Measurements from ENCODE around the gene RNF113B.

The RNF113B gene

DNA sequence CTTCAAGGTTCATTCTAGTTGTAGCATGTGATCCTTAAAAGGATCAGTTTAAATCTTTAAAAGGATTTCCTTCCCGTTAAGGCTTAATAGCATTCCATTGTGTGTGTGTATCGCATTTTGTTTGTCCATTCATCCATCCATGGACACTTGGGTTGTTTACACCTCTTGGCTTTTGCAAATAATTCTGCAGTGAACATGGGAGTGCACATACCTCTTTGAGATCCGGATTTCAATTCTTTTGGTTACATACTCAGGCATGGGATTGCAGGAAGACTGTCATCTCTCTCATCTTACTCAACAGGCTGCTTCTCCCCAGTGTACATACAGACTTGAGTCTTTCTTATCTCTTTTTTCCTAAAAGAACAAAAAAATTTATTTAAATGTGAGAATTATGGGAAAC is 1.2 kb downstream of the RNF113B start:
- H4K20me1 ChIP-seq (ENCODE audit: insufficient read depth): no peaks in the 10 kb centered on the region
- H3K4me1 ChIP-seq (ENCODE audit: low read depth, poor library complexity, severe bottlenecking): no peaks in the 10 kb centered on the region
- H3K4me3 ChIP-seq (IDR thresholded peaks at IDR 0.05; ENCODE audit: insufficient read depth, low read depth, low read length): no peak overlapping the region
- no peaks in the 10 kb centered on the region for H3K79me2 ChIP-seq (ENCODE audit: insufficient read depth, low read depth)
- no peak overlapping the region for H3K9ac ChIP-seq
- H2AFZ ChIP-seq (ENCODE audit: low read depth): no peak overlapping the region
- TF ChIP-seq, protein P1, sequence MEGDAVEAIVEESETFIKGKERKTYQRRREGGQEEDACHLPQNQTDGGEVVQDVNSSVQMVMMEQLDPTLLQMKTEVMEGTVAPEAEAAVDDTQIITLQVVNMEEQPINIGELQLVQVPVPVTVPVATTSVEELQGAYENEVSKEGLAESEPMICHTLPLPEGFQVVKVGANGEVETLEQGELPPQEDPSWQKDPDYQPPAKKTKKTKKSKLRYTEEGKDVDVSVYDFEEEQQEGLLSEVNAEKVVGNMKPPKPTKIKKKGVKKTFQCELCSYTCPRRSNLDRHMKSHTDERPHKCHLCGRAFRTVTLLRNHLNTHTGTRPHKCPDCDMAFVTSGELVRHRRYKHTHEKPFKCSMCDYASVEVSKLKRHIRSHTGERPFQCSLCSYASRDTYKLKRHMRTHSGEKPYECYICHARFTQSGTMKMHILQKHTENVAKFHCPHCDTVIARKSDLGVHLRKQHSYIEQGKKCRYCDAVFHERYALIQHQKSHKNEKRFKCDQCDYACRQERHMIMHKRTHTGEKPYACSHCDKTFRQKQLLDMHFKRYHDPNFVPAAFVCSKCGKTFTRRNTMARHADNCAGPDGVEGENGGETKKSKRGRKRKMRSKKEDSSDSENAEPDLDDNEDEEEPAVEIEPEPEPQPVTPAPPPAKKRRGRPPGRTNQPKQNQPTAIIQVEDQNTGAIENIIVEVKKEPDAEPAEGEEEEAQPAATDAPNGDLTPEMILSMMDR (conservative IDR thresholded peaks at IDR 0.05; ENCODE audit: low read depth, low read length): no peak
- no peak overlapping the region for H3K4me2 ChIP-seq
- no peaks in the 10 kb centered on the region for H3K27me3 ChIP-seq (ENCODE audit: insufficient read depth, low read depth)
- H3K36me3 ChIP-seq (ENCODE audit: insufficient read depth): no peaks in the 10 kb centered on the region
- no peak overlapping the region for H3K27ac ChIP-seq

DNA sequence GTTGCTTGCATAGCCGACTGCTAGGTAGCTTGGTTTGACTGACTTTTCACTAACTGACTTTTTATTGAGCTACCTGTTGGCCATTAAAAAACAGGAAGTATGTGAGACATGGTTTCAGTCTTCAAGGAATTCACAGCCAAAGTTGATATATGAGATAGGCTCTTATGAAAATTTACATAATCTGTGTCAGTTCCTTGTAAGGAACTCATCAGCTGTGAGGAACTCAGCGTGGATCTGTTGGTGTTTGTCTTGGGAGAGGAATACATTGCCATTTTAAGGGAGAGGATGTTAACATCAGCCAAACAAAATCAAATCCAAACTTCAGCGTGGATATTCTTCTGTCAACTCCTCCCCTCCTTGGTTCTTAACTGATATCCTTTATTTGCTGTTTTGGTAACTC is 2.0 kb downstream of the RNF113B start:
- H3K27ac ChIP-seq: no peak overlapping the region
- no peaks in the 10 kb centered on the region for H3K27me3 ChIP-seq (ENCODE audit: insufficient read depth, low read depth)
- no peaks in the 10 kb centered on the region for H4K20me1 ChIP-seq (ENCODE audit: insufficient read depth)
- H3K36me3 ChIP-seq (ENCODE audit: insufficient read depth): no peaks in the 10 kb centered on the region
- H3K4me3 ChIP-seq (IDR thresholded peaks at IDR 0.05; ENCODE audit: insufficient read depth, low read depth, low read length): no peak overlapping the region
- no peak overlapping the region for H2AFZ ChIP-seq (ENCODE audit: low read depth)
- TF ChIP-seq, protein P1 (conservative IDR thresholded peaks at IDR 0.05; ENCODE audit: low read depth, low read length): no peak
- no peak overlapping the region for H3K9ac ChIP-seq
- no peaks in the 10 kb centered on the region for H3K79me2 ChIP-seq (ENCODE audit: insufficient read depth, low read depth)
- H3K4me2 ChIP-seq: no peak overlapping the region
- no peaks in the 10 kb centered on the region for H3K4me1 ChIP-seq (ENCODE audit: low read depth, poor library complexity, severe bottlenecking)

DNA sequence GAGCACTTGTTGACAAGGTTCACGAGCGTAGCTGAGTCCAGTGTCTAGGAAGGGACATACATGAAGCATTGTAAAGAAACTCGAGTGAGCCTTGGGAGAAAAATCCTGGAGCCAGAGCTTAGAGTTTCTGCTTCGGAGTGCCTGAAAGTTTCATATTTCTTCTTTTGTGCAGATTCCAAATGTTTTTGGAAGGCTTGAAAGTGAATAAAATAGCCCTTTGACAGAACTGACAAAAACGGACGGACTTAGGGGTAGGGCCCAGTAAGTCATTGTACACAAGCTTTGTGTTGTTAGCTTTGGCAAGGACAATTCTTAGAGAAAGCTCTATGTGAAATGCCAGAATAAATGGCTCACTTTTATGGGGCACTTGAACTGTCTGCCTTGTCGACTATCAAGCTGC is 2.8 kb downstream of the RNF113B start:
- H3K4me1 ChIP-seq (ENCODE audit: low read depth, poor library complexity, severe bottlenecking): no peaks in the 10 kb centered on the region
- no peaks in the 10 kb centered on the region for H3K27me3 ChIP-seq (ENCODE audit: insufficient read depth, low read depth)
- no peak overlapping the region for H3K9ac ChIP-seq
- TF ChIP-seq, protein P1 (conservative IDR thresholded peaks at IDR 0.05; ENCODE audit: low read depth, low read length): no peak
- H3K36me3 ChIP-seq (ENCODE audit: insufficient read depth): no peaks in the 10 kb centered on the region
- no peak overlapping the region for H3K4me3 ChIP-seq (IDR thresholded peaks at IDR 0.05; ENCODE audit: insufficient read depth, low read depth, low read length)
- no peak overlapping the region for H3K27ac ChIP-seq
- H3K4me2 ChIP-seq: no peak overlapping the region
- no peaks in the 10 kb centered on the region for H4K20me1 ChIP-seq (ENCODE audit: insufficient read depth)
- H3K79me2 ChIP-seq (ENCODE audit: insufficient read depth, low read depth): no peaks in the 10 kb centered on the region
- no peak overlapping the region for H2AFZ ChIP-seq (ENCODE audit: low read depth)

DNA sequence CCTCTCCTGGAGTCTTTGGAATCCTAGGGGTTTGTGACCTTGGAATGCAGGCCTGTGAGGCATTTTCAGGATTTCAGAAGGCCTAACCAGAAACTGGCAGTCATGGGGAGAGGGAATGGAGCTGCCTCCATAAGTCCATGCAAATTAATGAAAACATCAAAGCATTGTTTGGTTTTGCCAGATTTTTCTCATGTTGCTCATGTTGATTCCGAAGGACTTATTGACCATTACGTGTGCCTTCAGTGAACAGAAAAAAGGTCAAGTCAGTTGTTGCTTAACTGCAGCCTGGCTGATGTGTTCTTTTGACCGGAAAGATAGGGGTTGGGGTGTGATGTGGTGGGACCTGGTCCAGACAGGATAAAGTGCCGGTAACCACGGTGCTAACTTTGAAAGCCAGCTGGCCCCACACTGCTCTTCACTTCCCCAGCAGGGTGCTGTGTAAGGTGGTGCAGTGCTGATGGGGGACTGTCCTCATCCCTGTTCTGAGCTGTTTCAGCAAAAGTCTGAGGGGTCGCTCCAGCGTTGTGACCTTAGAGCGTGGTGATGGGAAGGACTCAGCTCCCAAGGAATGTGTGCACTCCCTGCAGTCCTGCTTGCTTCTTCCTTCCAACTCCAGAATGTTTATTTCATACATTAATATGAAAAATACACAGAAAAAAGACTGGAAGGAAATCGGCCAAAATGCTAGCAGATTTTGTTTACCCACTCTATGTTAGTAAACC is 3.5 kb downstream of the RNF113B start:
- H3K36me3 ChIP-seq (ENCODE audit: insufficient read depth): no peaks in the 10 kb centered on the region
- no peaks in the 10 kb centered on the region for H3K4me1 ChIP-seq (ENCODE audit: low read depth, poor library complexity, severe bottlenecking)
- no peaks in the 10 kb centered on the region for H4K20me1 ChIP-seq (ENCODE audit: insufficient read depth)
- H3K4me3 ChIP-seq (IDR thresholded peaks at IDR 0.05; ENCODE audit: insufficient read depth, low read depth, low read length): no peak overlapping the region
- no peak overlapping the region for H3K4me2 ChIP-seq
- H3K27me3 ChIP-seq (ENCODE audit: insufficient read depth, low read depth): no peaks in the 10 kb centered on the region
- H3K79me2 ChIP-seq (ENCODE audit: insufficient read depth, low read depth): no peaks in the 10 kb centered on the region
- TF ChIP-seq, protein P1 (conservative IDR thresholded peaks at IDR 0.05; ENCODE audit: low read depth, low read length): no peak
- no peak overlapping the region for H3K9ac ChIP-seq
- no peak overlapping the region for H2AFZ ChIP-seq (ENCODE audit: low read depth)
- no peak overlapping the region for H3K27ac ChIP-seq
